Measurements from ENCODE around the gene TIMM23. TPM values are rescaled to one million over a fixed set of nuclear protein-coding genes. Genes with fewer than 3 reads are reported as not detected.

Gene TIMM23
- total RNA-seq, 1 experiment from 2014 or later: 99.0 TPM

DNA sequence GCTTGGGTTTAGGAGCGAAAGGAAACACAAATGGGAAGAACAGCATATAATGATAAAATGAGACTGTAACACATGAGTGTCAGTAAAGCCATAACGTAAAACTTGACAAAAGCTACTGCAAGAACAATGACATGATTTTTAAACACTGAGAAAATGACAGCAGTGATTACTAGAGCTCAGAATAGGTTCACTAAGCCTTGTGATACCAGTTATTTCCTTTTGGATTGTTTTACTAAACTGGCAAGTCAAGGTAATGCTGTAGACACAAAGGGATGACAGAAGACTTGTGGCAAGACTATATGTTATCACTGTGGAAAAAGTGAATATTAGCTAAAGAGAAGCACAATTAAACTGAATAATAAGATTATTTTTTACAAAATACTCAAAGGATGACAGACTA is 45.4 kb downstream of the TIMM23 start:
- POLR2A ChIA-PET: no interaction called here

DNA sequence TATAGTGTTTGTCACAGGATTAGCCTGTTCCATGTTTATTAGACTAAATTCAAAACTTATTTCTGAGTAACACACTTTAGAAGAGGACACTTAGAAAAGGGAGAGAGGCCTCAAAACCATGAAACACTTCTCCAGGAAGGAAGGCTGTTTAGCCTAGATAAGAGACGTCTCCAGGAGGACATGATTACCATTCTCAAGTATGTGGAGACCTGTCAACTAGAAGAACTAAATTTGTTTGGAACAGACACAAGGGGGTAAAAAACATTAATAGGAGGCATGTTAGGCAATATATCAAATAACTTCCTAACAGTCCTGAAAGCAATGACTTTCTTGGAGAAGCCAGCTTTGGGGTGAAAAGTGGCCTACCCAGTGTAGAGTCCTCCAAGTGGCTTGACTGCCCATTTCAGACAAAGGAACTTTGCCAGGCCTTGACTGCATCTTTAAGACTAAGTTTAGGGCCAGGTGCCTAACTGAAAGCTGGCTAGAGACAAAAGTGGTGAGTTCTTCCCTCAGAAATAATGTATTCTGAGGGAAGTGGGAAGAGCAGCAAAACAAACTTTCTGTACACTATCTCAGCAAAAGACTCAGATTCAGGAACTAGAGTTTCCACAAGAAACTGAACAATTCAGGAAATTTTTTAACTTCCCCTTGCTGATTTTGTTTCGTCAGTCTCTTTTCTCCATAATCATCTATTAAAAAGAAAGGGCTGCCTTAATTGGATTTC is 46.3 kb downstream of the TIMM23 start:
- no peak for DNase-seq (ENCODE audit: low spot score)
- Mint-ChIP-seq H3K9me3 (no peaks in the 10 kb centered on the region), H3K27me3 (ENCODE audit: low read depth) (no peaks in the 10 kb centered on the region), H3K36me3 (peaks cover 15% of the 10 kb centered on the region), H3K27ac (no peak overlapping the region; the same call in 1 of the 2 replicates), H3K4me3 (no peak overlapping the region), H3K4me1 (peaks cover 34% of the 10 kb centered on the region)
- ChIA-PET POLR2A (no interaction called here), CTCF (interaction anchor here (1.5 kb wide), 1 partner anchor 10 kb away, joined by 9 read pairs; no protein-coding TSS in a partner anchor)
- ATAC-seq: no peak
- no peak for TF ChIP-seq ZNF671 (CRISPR knock-in tag; IDR thresholded peaks at IDR 0.05)
- no peak for TF ChIP-seq ZBTB21 (CRISPR knock-in tag; IDR thresholded peaks at IDR 0.05; ENCODE audit: borderline replicate concordance)
- no peak for TF ChIP-seq TEAD4 (CRISPR knock-in tag; IDR thresholded peaks at IDR 0.05)
- TF ChIP-seq CREB1 (CRISPR knock-in tag; IDR thresholded peaks at IDR 0.05): no peak
- no peak for TF ChIP-seq NR2C2 (CRISPR knock-in tag; IDR thresholded peaks at IDR 0.05)
- TF ChIP-seq CBFB (CRISPR knock-in tag; IDR thresholded peaks at IDR 0.05; ENCODE audit: low read depth): no peak
- TF ChIP-seq TEAD1 (CRISPR knock-in tag; IDR thresholded peaks at IDR 0.05): no peak
- TF ChIP-seq GTF2I (CRISPR knock-in tag; conservative IDR thresholded peaks at IDR 0.05): no peak
- no peak for TF ChIP-seq CREM (CRISPR knock-in tag; IDR thresholded peaks at IDR 0.05)
- no peak for TF ChIP-seq NFE2L1 (CRISPR knock-in tag; IDR thresholded peaks at IDR 0.05)
- TF ChIP-seq ZNF423 (CRISPR knock-in tag; IDR thresholded peaks at IDR 0.05): no peak
- TF ChIP-seq, protein P1, sequence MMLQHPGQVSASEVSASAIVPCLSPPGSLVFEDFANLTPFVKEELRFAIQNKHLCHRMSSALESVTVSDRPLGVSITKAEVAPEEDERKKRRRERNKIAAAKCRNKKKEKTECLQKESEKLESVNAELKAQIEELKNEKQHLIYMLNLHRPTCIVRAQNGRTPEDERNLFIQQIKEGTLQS (CRISPR knock-in tag; conservative IDR thresholded peaks at IDR 0.05): no peak
- no peak for TF ChIP-seq MYBL2 (CRISPR knock-in tag; IDR thresholded peaks at IDR 0.05)
- TF ChIP-seq, protein P2, sequence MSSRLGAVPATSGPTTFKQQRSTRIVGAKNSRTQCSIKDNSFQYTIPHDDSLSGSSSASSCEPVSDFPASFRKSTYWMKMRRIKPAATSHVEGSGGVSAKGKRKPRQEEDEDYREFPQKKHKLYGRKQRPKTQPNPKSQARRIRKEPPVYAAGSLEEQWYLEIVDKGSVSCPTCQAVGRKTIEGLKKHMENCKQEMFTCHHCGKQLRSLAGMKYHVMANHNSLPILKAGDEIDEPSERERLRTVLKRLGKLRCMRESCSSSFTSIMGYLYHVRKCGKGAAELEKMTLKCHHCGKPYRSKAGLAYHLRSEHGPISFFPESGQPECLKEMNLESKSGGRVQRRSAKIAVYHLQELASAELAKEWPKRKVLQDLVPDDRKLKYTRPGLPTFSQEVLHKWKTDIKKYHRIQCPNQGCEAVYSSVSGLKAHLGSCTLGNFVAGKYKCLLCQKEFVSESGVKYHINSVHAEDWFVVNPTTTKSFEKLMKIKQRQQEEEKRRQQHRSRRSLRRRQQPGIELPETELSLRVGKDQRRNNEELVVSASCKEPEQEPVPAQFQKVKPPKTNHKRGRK (CRISPR knock-in tag; IDR thresholded peaks at IDR 0.05; ENCODE audit: borderline replicate concordance): no peak
- TF ChIP-seq, protein P3, sequence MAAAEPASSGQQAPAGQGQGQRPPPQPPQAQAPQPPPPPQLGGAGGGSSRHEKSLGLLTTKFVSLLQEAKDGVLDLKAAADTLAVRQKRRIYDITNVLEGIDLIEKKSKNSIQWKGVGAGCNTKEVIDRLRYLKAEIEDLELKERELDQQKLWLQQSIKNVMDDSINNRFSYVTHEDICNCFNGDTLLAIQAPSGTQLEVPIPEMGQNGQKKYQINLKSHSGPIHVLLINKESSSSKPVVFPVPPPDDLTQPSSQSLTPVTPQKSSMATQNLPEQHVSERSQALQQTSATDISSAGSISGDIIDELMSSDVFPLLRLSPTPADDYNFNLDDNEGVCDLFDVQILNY (CRISPR knock-in tag; IDR thresholded peaks at IDR 0.05): no peak
- TF ChIP-seq, protein P4, sequence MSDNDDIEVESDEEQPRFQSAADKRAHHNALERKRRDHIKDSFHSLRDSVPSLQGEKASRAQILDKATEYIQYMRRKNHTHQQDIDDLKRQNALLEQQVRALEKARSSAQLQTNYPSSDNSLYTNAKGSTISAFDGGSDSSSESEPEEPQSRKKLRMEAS (CRISPR knock-in tag; IDR thresholded peaks at IDR 0.05): no peak
- TF ChIP-seq JAZF1 (CRISPR knock-in tag; IDR thresholded peaks at IDR 0.05): no peak
- no peak for TF ChIP-seq OVOL2 (CRISPR knock-in tag; IDR thresholded peaks at IDR 0.05; ENCODE audit: borderline replicate concordance)

More for the DNA sequence above, 45.4 kb downstream of the TIMM23 start:
- TF ChIP-seq ETV6 (CRISPR knock-in tag; IDR thresholded peaks at IDR 0.05): no peak
- TF ChIP-seq NFATC4 (CRISPR knock-in tag; IDR thresholded peaks at IDR 0.05): no peak
- TF ChIP-seq, protein P5, sequence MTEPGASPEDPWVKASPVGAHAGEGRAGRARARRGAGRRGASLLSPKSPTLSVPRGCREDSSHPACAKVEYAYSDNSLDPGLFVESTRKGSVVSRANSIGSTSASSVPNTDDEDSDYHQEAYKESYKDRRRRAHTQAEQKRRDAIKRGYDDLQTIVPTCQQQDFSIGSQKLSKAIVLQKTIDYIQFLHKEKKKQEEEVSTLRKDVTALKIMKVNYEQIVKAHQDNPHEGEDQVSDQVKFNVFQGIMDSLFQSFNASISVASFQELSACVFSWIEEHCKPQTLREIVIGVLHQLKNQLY (CRISPR knock-in tag; IDR thresholded peaks at IDR 0.05): no peak
- TF ChIP-seq NR2C2 (CRISPR knock-in tag; IDR thresholded peaks at IDR 0.05): no peak
- TF ChIP-seq, protein P6, sequence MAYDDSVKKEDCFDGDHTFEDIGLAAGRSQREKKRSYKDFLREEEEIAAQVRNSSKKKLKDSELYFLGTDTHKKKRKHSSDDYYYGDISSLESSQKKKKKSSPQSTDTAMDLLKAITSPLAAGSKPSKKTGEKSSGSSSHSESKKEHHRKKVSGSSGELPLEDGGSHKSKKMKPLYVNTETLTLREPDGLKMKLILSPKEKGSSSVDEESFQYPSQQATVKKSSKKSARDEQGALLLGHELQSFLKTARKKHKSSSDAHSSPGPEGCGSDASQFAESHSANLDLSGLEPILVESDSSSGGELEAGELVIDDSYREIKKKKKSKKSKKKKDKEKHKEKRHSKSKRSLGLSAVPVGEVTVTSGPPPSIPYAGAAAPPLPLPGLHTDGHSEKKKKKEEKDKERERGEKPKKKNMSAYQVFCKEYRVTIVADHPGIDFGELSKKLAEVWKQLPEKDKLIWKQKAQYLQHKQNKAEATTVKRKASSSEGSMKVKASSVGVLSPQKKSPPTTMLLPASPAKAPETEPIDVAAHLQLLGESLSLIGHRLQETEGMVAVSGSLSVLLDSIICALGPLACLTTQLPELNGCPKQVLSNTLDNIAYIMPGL (CRISPR knock-in tag; IDR thresholded peaks at IDR 0.05): no peak
- no peak for TF ChIP-seq ATF1 (CRISPR knock-in tag; IDR thresholded peaks at IDR 0.05)
- no peak for TF ChIP-seq ZNF121 (CRISPR knock-in tag; IDR thresholded peaks at IDR 0.05)
- TF ChIP-seq, protein P7, sequence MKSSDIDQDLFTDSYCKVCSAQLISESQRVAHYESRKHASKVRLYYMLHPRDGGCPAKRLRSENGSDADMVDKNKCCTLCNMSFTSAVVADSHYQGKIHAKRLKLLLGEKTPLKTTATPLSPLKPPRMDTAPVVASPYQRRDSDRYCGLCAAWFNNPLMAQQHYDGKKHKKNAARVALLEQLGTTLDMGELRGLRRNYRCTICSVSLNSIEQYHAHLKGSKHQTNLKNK (CRISPR knock-in tag; IDR thresholded peaks at IDR 0.05): no peak
- TF ChIP-seq HMGA2 (CRISPR knock-in tag; IDR thresholded peaks at IDR 0.05): no peak
- no peak for TF ChIP-seq EMX1 (CRISPR knock-in tag; IDR thresholded peaks at IDR 0.05)
- TF ChIP-seq, protein P8, sequence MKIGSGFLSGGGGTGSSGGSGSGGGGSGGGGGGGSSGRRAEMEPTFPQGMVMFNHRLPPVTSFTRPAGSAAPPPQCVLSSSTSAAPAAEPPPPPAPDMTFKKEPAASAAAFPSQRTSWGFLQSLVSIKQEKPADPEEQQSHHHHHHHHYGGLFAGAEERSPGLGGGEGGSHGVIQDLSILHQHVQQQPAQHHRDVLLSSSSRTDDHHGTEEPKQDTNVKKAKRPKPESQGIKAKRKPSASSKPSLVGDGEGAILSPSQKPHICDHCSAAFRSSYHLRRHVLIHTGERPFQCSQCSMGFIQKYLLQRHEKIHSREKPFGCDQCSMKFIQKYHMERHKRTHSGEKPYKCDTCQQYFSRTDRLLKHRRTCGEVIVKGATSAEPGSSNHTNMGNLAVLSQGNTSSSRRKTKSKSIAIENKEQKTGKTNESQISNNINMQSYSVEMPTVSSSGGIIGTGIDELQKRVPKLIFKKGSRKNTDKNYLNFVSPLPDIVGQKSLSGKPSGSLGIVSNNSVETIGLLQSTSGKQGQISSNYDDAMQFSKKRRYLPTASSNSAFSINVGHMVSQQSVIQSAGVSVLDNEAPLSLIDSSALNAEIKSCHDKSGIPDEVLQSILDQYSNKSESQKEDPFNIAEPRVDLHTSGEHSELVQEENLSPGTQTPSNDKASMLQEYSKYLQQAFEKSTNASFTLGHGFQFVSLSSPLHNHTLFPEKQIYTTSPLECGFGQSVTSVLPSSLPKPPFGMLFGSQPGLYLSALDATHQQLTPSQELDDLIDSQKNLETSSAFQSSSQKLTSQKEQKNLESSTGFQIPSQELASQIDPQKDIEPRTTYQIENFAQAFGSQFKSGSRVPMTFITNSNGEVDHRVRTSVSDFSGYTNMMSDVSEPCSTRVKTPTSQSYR (CRISPR knock-in tag; IDR thresholded peaks at IDR 0.05): no peak
- no peak for TF ChIP-seq ZNF263 (CRISPR knock-in tag; IDR thresholded peaks at IDR 0.05; ENCODE audit: low read depth)
- TF ChIP-seq RORB (CRISPR knock-in tag; IDR thresholded peaks at IDR 0.05): no peak
- CTCF ChIA-PET: no interaction called here
- peaks cover 21% of the 10 kb centered on the region for H3K36me3 Mint-ChIP-seq
- peaks cover 32% of the 10 kb centered on the region for H3K4me1 Mint-ChIP-seq
- no peaks in the 10 kb centered on the region for H3K9me3 Mint-ChIP-seq
- no peak overlapping the region for H3K4me3 Mint-ChIP-seq
- H3K27ac Mint-ChIP-seq: no peak overlapping the region
- ATAC-seq (no peak), DNase-seq (ENCODE audit: low spot score) (no peak)
- no peaks in the 10 kb centered on the region for H3K27me3 Mint-ChIP-seq (ENCODE audit: low read depth)

Measured in WTC11 (cell line).